GM19468 (cell line): ENCODE measurements around the gene PTPRD.

ENCODE experiments used
- ATAC-seq: cut with Tn5 transposase; IDR thresholded peaks from one replicate; pipeline ENCODE4 v1.9.1; 2021; ENCODE audit warnings: mild to moderate bottlenecking, moderate library complexity, moderate number of reproducible peaks; ENCODE audit not compliant: unreplicated experiment; ENCODE audit errors: extremely low read depth

The PTPRD gene

GRCh38 chr9:10612641-10613398, at the start of gene PTPRD:
PTPRD (minus strand) TSS chr9:10613002.
- peak; percentile 92 for ATAC-seq

GRCh38 chr9:10661994-10662393, 49.2 kb upstream of the PTPRD start:
- ATAC-seq: no peak

- ATAC-seq: no peak
Measured at GRCh38 chr9:10661376-10661775, 48.6 kb upstream of the PTPRD start.

- ATAC-seq: no peak
Measured at GRCh38 chr9:10651012-10651411, 38.2 kb upstream of the PTPRD start.

- ATAC-seq: no peak
Measured at GRCh38 chr9:10649076-10649475, 36.3 kb upstream of the PTPRD start.

- no peak for ATAC-seq
Measured at GRCh38 chr9:10633785-10634184, 21.0 kb upstream of the PTPRD start.

GRCh38 chr9:10614196-10614800, 1.5 kb upstream of the PTPRD start:
- no peak for ATAC-seq

GRCh38 chr9:10613419-10613818, 617 bp upstream of the PTPRD start:
- ATAC-seq: no peak

GRCh38 chr9:10605388-10605787, 7.4 kb downstream of the PTPRD start:
- ATAC-seq: no peak

GRCh38 chr9:10604927-10605326, 7.9 kb downstream of the PTPRD start:
- ATAC-seq: no peak

- no peak for ATAC-seq
Measured at GRCh38 chr9:10597801-10598200, 15.0 kb downstream of the PTPRD start.

- ATAC-seq: no peak
Measured at GRCh38 chr9:10594482-10594881, 18.3 kb downstream of the PTPRD start.

GRCh38 chr9:10586407-10586806, 26.4 kb downstream of the PTPRD start:
- ATAC-seq: no peak

- no peak for ATAC-seq
Measured at GRCh38 chr9:10571699-10572098, 41.1 kb downstream of the PTPRD start.

GRCh38 chr9:10566848-10567247, 46.0 kb downstream of the PTPRD start:
- ATAC-seq: no peak

GRCh38 chr9:10562581-10563343, 50.0 kb downstream of the PTPRD start:
- ATAC-seq: no peak

- no peak for ATAC-seq
Measured at GRCh38 chr9:10548348-10548747, 64.5 kb downstream of the PTPRD start.

GRCh38 chr9:10538073-10538472, 74.7 kb downstream of the PTPRD start:
- ATAC-seq: no peak

GRCh38 chr9:10534850-10535249, 78.0 kb downstream of the PTPRD start:
- ATAC-seq: no peak

GRCh38 chr9:10525972-10526371, 86.8 kb downstream of the PTPRD start:
- ATAC-seq: no peak

GRCh38 chr9:10523164-10523563, 89.6 kb downstream of the PTPRD start:
- no peak for ATAC-seq
